Measurements from ENCODE around the gene MYO10. TPM values are rescaled to one million over a fixed set of nuclear protein-coding genes. Genes with fewer than 3 reads are reported as not detected.

MYO10 gene
- polyA plus RNA-seq, 3 donors: 0.23 to 1.1 (median 0.35) TPM

- Histone ChIP-seq H3K27me3 (ENCODE audit: control insufficient read depth in 2 of 2, insufficient read depth in 2 of 2, low read length in 2 of 2) (no peaks in the 10 kb centered on the region), H4K20me1 (ENCODE audit: insufficient read depth, low read length) (no peaks in the 10 kb centered on the region), H3K9me3 (replicated peaks in 1 of 2; ENCODE audit: control insufficient read depth in 1 of 2, insufficient read depth in 1 of 2, low read length in 2 of 2) (peaks cover 0 to 5% of the 10 kb centered on the region in 2 donors), H2AFZ (ENCODE audit: insufficient read depth, low read depth, low read length, poor library complexity, severe bottlenecking) (no peak overlapping the region), H3K27ac (ENCODE audit: low read depth in 1 of 2, low read length in 2 of 2) (no peak overlapping the region), H3K9ac (ENCODE audit: insufficient read depth, low read length, poor library complexity, severe bottlenecking) (no peak overlapping the region), H3K36me3 (replicated peaks in 1 of 2; ENCODE audit: control insufficient read depth in 1 of 2, insufficient read depth in 2 of 2, low read length in 2 of 2) (no peaks in the 10 kb centered on the region), H3K4me2 (replicated peaks; ENCODE audit: extremely low read depth, low read length, poor library complexity, severe bottlenecking) (no peak overlapping the region), H3K4me3 (replicated peaks in 1 of 3; ENCODE audit: low read depth in 2 of 3, low read length in 3 of 3) (no peak overlapping the region), H3K79me2 (ENCODE audit: insufficient read depth, low read length) (no peaks in the 10 kb centered on the region), H3K4me1 (ENCODE audit: control insufficient read depth in 1 of 2, insufficient read depth in 2 of 2, low read length in 2 of 2) (no peaks in the 10 kb centered on the region)
- DNase-seq: no peak
- TF ChIP-seq, protein P1, sequence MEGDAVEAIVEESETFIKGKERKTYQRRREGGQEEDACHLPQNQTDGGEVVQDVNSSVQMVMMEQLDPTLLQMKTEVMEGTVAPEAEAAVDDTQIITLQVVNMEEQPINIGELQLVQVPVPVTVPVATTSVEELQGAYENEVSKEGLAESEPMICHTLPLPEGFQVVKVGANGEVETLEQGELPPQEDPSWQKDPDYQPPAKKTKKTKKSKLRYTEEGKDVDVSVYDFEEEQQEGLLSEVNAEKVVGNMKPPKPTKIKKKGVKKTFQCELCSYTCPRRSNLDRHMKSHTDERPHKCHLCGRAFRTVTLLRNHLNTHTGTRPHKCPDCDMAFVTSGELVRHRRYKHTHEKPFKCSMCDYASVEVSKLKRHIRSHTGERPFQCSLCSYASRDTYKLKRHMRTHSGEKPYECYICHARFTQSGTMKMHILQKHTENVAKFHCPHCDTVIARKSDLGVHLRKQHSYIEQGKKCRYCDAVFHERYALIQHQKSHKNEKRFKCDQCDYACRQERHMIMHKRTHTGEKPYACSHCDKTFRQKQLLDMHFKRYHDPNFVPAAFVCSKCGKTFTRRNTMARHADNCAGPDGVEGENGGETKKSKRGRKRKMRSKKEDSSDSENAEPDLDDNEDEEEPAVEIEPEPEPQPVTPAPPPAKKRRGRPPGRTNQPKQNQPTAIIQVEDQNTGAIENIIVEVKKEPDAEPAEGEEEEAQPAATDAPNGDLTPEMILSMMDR (IDR thresholded peaks at IDR 0.05): no peak
- H3K4me1 Mint-ChIP-seq: peaks cover 4% of the 10 kb centered on the region
- no peak overlapping the region for H3K27ac Mint-ChIP-seq
- intact Hi-C loops (cut with micrococcal nuclease): no loop called here
- peaks cover 0 to 18% (median 10%) of the 10 kb centered on the region in 7 donors for H3K9me3 Mint-ChIP-seq
- H3K4me3 Mint-ChIP-seq: no peak overlapping the region
- no CpG with 5 or more reads among the region's 9 CpGs for WGBS (ENCODE audit: insufficient coverage)
- peaks cover 1 to 4% (median 3%) of the 10 kb centered on the region in 3 donors for H3K27me3 Mint-ChIP-seq (ENCODE audit: low read depth in 3 of 3)
- no peaks in the 10 kb centered on the region for H3K36me3 Mint-ChIP-seq
Observed at GRCh38 chr5:16953729-16954128, 17.6 kb upstream of the MYO10 start.

- H3K4me3 Mint-ChIP-seq: no peak overlapping the region
- peaks cover 1 to 4% (median 3%) of the 10 kb centered on the region in 3 donors for H3K27me3 Mint-ChIP-seq (ENCODE audit: low read depth in 3 of 3)
- peaks cover 0 to 18% (median 10%) of the 10 kb centered on the region in 7 donors for H3K9me3 Mint-ChIP-seq
- H3K4me3 ChIP-seq (replicated peaks in 1 of 3; ENCODE audit: low read depth in 2 of 3, low read length in 3 of 3): no peak overlapping the region
- TF ChIP-seq, protein P1 (IDR thresholded peaks at IDR 0.05): no peak
- no peaks in the 10 kb centered on the region for H3K27me3 ChIP-seq (ENCODE audit: control insufficient read depth in 2 of 2, insufficient read depth in 2 of 2, low read length in 2 of 2)
- intact Hi-C loops (cut with micrococcal nuclease): no loop called here
- no peaks in the 10 kb centered on the region for H4K20me1 ChIP-seq (ENCODE audit: insufficient read depth, low read length)
- no peak overlapping the region for H3K9ac ChIP-seq (ENCODE audit: insufficient read depth, low read length, poor library complexity, severe bottlenecking)
- no peaks in the 10 kb centered on the region for H3K4me1 ChIP-seq (ENCODE audit: control insufficient read depth in 1 of 2, insufficient read depth in 2 of 2, low read length in 2 of 2)
- no peaks in the 10 kb centered on the region for H3K79me2 ChIP-seq (ENCODE audit: insufficient read depth, low read length)
- peaks cover 4% of the 10 kb centered on the region for H3K4me1 Mint-ChIP-seq
- H3K27ac Mint-ChIP-seq: no peak overlapping the region
- H3K36me3 ChIP-seq (replicated peaks in 1 of 2; ENCODE audit: control insufficient read depth in 1 of 2, insufficient read depth in 2 of 2, low read length in 2 of 2): no peaks in the 10 kb centered on the region
- H3K36me3 Mint-ChIP-seq: no peaks in the 10 kb centered on the region
- H3K27ac ChIP-seq (ENCODE audit: low read depth in 1 of 2, low read length in 2 of 2): no peak overlapping the region
- no CpG with 5 or more reads among the region's 6 CpGs for WGBS (ENCODE audit: insufficient coverage)
- DNase-seq: no peak
- H3K4me2 ChIP-seq (replicated peaks; ENCODE audit: extremely low read depth, low read length, poor library complexity, severe bottlenecking): no peak overlapping the region
- no peak overlapping the region for H2AFZ ChIP-seq (ENCODE audit: insufficient read depth, low read depth, low read length, poor library complexity, severe bottlenecking)
- peaks cover 0 to 5% of the 10 kb centered on the region in 2 donors for H3K9me3 ChIP-seq (replicated peaks in 1 of 2; ENCODE audit: control insufficient read depth in 1 of 2, insufficient read depth in 1 of 2, low read length in 2 of 2)
Observed at GRCh38 chr5:16952968-16953671, 17.0 kb upstream of the MYO10 start.
